Measurements from ENCODE around the gene WDR13. TPM values are rescaled to one million over a fixed set of nuclear protein-coding genes. Genes with fewer than 3 reads are reported as not detected.

WDR13 gene
- total RNA-seq, 2 experiments from 2014 or later = 32.6 to 40.6 TPM

Other genes starting within 250 kb of the WDR13 start
- gene SSX3, start 240.8 kb upstream of the WDR13 start, total RNA-seq = not detected
- gene SSX4, start 214.0 kb upstream of the WDR13 start, total RNA-seq = not detected
- gene SSX4B, start 185.5 kb upstream of the WDR13 start, total RNA-seq = not detected
- 100 to 1,000 TPM; 146 to 156 TPM for gene SLC38A5, start 127.2 kb upstream of the WDR13 start, total RNA-seq
- 10 to 100 TPM; 98.7 to 98.8 TPM for gene FTSJ1, start 121.3 kb upstream of the WDR13 start, total RNA-seq
- 10 to 100 TPM; 11.0 to 11.9 TPM for gene PORCN, start 88.5 kb upstream of the WDR13 start, total RNA-seq
- gene EBP, start 75.7 kb upstream of the WDR13 start, total RNA-seq = 100 to 1,000 TPM; 165 to 169 TPM
- 10 to 100 TPM; 12.1 to 12.9 TPM for gene TBC1D25, start 57.8 kb upstream of the WDR13 start, total RNA-seq
- gene RBM3, start 23.0 kb upstream of the WDR13 start, total RNA-seq = 100 to 1,000 TPM; 255 to 258 TPM
- 10 to 100 TPM; 87.8 to 89.8 TPM for gene WAS, start 86.3 kb downstream of the WDR13 start, total RNA-seq
- gene SUV39H1, start 99.2 kb downstream of the WDR13 start, total RNA-seq = 10 to 100 TPM; 31.9 to 32.8 TPM
- not detected for gene GLOD5, start 164.3 kb downstream of the WDR13 start, total RNA-seq
- gene GATA1, start 189.1 kb downstream of the WDR13 start, total RNA-seq = not detected
- 10 to 100 TPM; 45.3 to 50.0 TPM for gene HDAC6, start 204.6 kb downstream of the WDR13 start, total RNA-seq
- under 1 TPM; 0.54 to 0.70 TPM for gene ERAS, start 229.0 kb downstream of the WDR13 start, total RNA-seq
- gene PCSK1N, start 238.1 kb downstream of the WDR13 start, total RNA-seq = 1 to 10 TPM; 1.4 to 1.8 TPM